Tibial artery (tissue), 4 donors: ENCODE measurements around the gene PRKAG2.

ENCODE experiments used
- DNase-seq, 2 donors: peaks; one replicate each; pipeline ENCODE4 v3.0.0-alpha.2; 2019
- H3K27ac ChIP-seq, 2 donors: fragments of 200-600 bp; sonication (generic) in 1 of 2; 1 replicate in 1 of 2; 2 replicates in 1 of 2; pipeline ENCODE4 v1.5.1; 2018 to 2019; ENCODE audit warnings: mild to moderate bottlenecking in 1 of 2
- H3K27me3 ChIP-seq, 2 donors: fragments of 200-600 bp; sonication (generic) in 1 of 2; one replicate each; pipeline versions ENCODE4 v1.5.1 to v1.6.0; 2016 to 2019
- H3K36me3 ChIP-seq, 3 donors: fragments of 200-600 bp; sonication (generic) in 2 of 3; one replicate each; pipeline ENCODE4 v1.5.1; 2016 to 2019; ENCODE audit warnings: mild to moderate bottlenecking in 2 of 3
- H3K4me1 ChIP-seq, 4 donors: fragments of 200-600 bp; sonication (generic) in 2 of 4; 1 replicate in 3 of 4; 2 replicates in 1 of 4; pipeline ENCODE4 v1.5.1; 2016 to 2019
- H3K4me3 ChIP-seq, 2 donors: fragments of 200-600 bp; sonication (generic) in 1 of 2; 1 replicate in 1 of 2; 2 replicates in 1 of 2; pipeline ENCODE4 v1.5.1; 2018 to 2019; ENCODE audit warnings: mild to moderate bottlenecking in 2 of 2
- H3K9me3 ChIP-seq, 3 donors: fragments of 200-600 bp; sonication (generic) in 1 of 3; one replicate each; pipeline ENCODE4 v1.5.1; 2016 to 2019
- CTCF ChIP-seq, 2 experiments: fragments of 200-600 bp in 1 of 2; fragments of 450-650 bp in 1 of 2; IDR thresholded peaks; one replicate each; pipeline ENCODE4 v1.5.1; 2017 to 2019; ENCODE audit warnings: antibody characterized with exemption in 2 of 2, mild to moderate bottlenecking in 1 of 2, moderate library complexity in 1 of 2
- intact Hi-C: fragments of 100-400 bp; cut with DNase I; formaldehyde crosslinking; loops from one replicate; pipeline ENCODE4 v1.15.0; 2023; ENCODE audit warnings: low total_unique reads

Gene PRKAG2

GRCh38 chr7:151891753-151892152 lies 14.8 kb upstream of the PRKAG2 start:
- Histone ChIP-seq H3K36me3 (no peaks in the 10 kb centered on the region), H3K27ac (no peak overlapping the region), H3K4me1 (no peaks in the 10 kb centered on the region), H3K27me3 (peaks cover 0 to 65% of the 10 kb centered on the region in 2 donors), H3K4me3 (no peak overlapping the region), H3K9me3 (no peaks in the 10 kb centered on the region)
- no peak for TF ChIP-seq CTCF (IDR thresholded peaks at IDR 0.05)
- intact Hi-C loops: no loop called here
- peak in 1 of 2 donors; percentile 17 for DNase-seq

GRCh38 chr7:151891182-151891581 lies 14.3 kb upstream of the PRKAG2 start:
- H3K27me3 ChIP-seq: peaks cover 0 to 62% of the 10 kb centered on the region in 2 donors
- H3K36me3 ChIP-seq: no peaks in the 10 kb centered on the region
- H3K27ac ChIP-seq: no peak overlapping the region
- DNase-seq: peak in 1 of 2 donors; percentile 13
- H3K4me3 ChIP-seq: no peak overlapping the region
- H3K9me3 ChIP-seq: no peaks in the 10 kb centered on the region
- no peaks in the 10 kb centered on the region for H3K4me1 ChIP-seq
- intact Hi-C loops: no loop called here
- TF ChIP-seq CTCF (IDR thresholded peaks at IDR 0.05): no peak

GRCh38 chr7:151890355-151891004 lies 13.6 kb upstream of the PRKAG2 start:
- H3K4me1 ChIP-seq: no peaks in the 10 kb centered on the region
- H3K4me3 ChIP-seq: no peak overlapping the region
- no peak for TF ChIP-seq CTCF (IDR thresholded peaks at IDR 0.05)
- DNase-seq: peak in 1 of 2 donors; percentile 33
- no peaks in the 10 kb centered on the region for H3K9me3 ChIP-seq
- no peak overlapping the region for H3K27ac ChIP-seq
- H3K36me3 ChIP-seq: no peaks in the 10 kb centered on the region
- H3K27me3 ChIP-seq: peaks cover 0 to 58% of the 10 kb centered on the region in 2 donors
- intact Hi-C loops: no loop called here

GRCh38 chr7:151889406-151890354 lies 12.8 kb upstream of the PRKAG2 start:
- Histone ChIP-seq H3K4me1 (no peaks in the 10 kb centered on the region), H3K27me3 (peaks cover 0 to 62% of the 10 kb centered on the region in 2 donors), H3K4me3 (no peak overlapping the region), H3K9me3 (no peaks in the 10 kb centered on the region), H3K36me3 (no peaks in the 10 kb centered on the region), H3K27ac (no peak overlapping the region)
- peak in 1 of 2 donors; percentile 45 for DNase-seq
- TF ChIP-seq CTCF (IDR thresholded peaks at IDR 0.05): no peak
- intact Hi-C loops: no loop called here

- no peaks in the 10 kb centered on the region for H3K9me3 ChIP-seq
- peak in 1 of 2 donors; percentile 32 for DNase-seq
- no peak overlapping the region for H3K27ac ChIP-seq
- no peak overlapping the region for H3K4me3 ChIP-seq
- no peak for TF ChIP-seq CTCF (IDR thresholded peaks at IDR 0.05)
- H3K27me3 ChIP-seq: peaks cover 0 to 51% of the 10 kb centered on the region in 2 donors
- no peaks in the 10 kb centered on the region for H3K4me1 ChIP-seq
- no peaks in the 10 kb centered on the region for H3K36me3 ChIP-seq
- intact Hi-C loops: no loop called here
These were observed 11.5 kb upstream of the PRKAG2 start for GRCh38 chr7:151888079-151889067.
